GM12872 (cell line): Measurements from ENCODE around the gene DRD2.

Source experiments
- TF ChIP-seq, protein P1 (sequence below): IDR thresholded peaks from 3 replicates; pipeline ENCODE4 v1.5.1; 2011; ENCODE audit warnings: low read depth, mild to moderate bottlenecking, low read length, moderate library complexity; ENCODE audit not compliant: insufficient read depth

DRD2 gene

GRCh38 chr11:113496026-113496651 lies 20.9 kb upstream of the DRD2 start:
- TF ChIP-seq, protein P1, sequence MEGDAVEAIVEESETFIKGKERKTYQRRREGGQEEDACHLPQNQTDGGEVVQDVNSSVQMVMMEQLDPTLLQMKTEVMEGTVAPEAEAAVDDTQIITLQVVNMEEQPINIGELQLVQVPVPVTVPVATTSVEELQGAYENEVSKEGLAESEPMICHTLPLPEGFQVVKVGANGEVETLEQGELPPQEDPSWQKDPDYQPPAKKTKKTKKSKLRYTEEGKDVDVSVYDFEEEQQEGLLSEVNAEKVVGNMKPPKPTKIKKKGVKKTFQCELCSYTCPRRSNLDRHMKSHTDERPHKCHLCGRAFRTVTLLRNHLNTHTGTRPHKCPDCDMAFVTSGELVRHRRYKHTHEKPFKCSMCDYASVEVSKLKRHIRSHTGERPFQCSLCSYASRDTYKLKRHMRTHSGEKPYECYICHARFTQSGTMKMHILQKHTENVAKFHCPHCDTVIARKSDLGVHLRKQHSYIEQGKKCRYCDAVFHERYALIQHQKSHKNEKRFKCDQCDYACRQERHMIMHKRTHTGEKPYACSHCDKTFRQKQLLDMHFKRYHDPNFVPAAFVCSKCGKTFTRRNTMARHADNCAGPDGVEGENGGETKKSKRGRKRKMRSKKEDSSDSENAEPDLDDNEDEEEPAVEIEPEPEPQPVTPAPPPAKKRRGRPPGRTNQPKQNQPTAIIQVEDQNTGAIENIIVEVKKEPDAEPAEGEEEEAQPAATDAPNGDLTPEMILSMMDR, result no peak

DNA sequence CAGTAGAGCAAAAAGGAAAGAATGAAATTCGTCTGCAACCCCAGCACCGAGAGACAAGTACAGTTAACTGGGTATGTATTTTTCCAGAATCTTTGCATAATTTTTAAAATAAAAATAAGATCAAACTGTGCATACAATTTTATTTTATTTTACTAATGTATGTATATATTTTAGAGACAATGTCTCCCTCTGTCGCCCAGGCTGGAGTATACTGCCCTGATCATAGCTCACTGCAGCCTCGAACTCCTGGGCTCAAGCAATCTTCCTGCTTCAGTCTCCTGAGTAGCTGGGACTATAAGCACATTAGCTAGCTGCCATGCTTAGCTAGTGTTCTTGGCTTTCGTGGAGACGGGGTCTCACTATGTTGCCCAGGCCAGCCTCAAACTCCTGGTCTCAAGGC lies 18.8 kb upstream of the DRD2 start:
- TF ChIP-seq, protein P1, result no peak

DNA sequence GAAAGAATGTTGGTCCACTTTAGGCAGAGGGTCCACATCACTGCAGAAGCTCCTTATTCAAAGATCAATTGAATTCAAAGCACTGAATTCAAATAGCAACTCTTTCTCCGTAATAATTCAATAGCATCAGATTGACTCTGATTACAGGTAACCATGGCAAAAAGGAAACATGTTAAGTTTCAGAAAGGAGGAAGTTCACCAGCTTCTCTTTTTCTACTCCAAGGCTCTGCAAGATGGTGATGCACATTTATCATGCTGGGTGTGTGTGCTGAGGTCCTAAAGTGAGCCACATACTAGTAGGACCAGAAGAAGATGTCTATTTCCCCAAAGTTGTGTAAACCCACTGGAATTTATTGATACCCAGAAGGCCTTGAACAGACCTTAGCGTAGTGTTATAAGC lies 18.0 kb upstream of the DRD2 start:
- TF ChIP-seq, protein P1, result no peak

DNA sequence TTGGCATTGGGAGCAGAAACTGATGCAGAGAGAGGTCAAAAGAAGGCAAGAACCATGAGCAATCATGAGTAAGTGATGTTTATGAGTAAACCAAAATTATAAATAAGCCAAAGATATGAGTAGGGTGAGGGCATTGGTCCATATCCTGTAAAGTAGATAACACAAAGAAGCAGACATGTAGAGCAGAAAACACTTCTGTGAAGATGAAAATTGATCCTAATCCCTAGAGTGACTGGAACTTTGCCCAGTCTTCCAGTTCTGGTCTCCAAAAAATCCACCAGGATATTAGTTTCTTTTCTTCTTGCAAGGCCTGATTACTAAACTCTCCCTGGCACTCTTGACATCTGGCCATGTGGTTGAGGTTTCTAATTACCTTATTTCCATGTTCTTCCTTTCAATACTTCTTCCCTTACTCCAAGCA lies 13.7 kb upstream of the DRD2 start:
- TF ChIP-seq, protein P1, result no peak

GRCh38 chr11:113487622-113488021 lies 12.4 kb upstream of the DRD2 start:
- TF ChIP-seq, protein P1, result no peak

DNA sequence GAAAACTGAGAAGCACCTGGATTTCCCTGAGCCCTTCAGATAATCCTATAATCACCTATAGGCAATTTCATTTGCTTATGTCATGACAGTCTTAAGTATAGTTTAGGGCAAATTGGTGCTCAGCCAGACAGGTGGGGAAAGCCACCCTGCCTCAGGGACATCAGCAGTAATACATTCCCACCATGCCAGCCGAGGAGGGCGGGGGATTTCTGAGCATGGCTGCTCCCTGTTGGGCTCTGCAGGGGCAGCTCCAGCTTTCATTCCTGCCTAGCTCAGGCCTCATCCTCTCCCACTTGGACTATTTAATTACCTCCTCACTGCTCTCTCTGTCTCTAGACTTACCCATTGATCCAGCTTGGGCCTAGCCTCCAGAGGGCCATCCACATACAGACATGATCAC lies 9.0 kb upstream of the DRD2 start:
- TF ChIP-seq, protein P1, result no peak

DNA sequence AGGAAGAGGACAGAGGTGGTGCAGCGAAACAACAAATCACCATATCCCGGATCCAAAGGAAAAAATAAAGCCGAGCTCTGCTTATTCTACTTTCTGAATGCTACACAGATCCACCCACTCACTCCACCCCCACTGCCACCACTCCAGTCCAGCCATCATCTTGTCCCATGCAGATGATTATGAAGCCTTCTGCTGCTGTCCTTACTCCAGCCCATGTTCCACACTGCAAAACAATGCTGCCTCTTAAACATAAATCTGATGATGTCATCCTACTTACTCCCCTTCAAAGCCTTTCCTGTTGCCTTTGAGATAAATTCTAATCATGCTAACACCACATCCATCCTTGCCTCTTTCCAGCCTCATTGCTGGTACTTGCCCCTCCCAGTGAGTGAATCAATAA lies 6.5 kb upstream of the DRD2 start:
- TF ChIP-seq, protein P1, result no peak
